ENCODE results near the gene FRZB.

GRCh38 chr2:182863642-182864041 is 2.8 kb downstream of the FRZB start:
- TF ChIP-seq CTCF (IDR thresholded peaks at IDR 0.05), result no peak
- no peak for TF ChIP-seq POLR2A (IDR thresholded peaks at IDR 0.05)

All from thyroid gland (tissue), 4 donors.